Measurements from ENCODE around the gene APBB3. TPM values are rescaled to one million over a fixed set of nuclear protein-coding genes. Genes with fewer than 3 reads are reported as not detected.
"Not testable (repeated sequence)": the region's sequence is repeated elsewhere in the genome, so short reads cannot be mapped to it uniquely, and the experiment has no call there.

Gene APBB3
- total and polyA plus RNA-seq, 7 experiments from 2014 or later: 6.3 to 77.8 (median 61.6) TPM

DNA sequence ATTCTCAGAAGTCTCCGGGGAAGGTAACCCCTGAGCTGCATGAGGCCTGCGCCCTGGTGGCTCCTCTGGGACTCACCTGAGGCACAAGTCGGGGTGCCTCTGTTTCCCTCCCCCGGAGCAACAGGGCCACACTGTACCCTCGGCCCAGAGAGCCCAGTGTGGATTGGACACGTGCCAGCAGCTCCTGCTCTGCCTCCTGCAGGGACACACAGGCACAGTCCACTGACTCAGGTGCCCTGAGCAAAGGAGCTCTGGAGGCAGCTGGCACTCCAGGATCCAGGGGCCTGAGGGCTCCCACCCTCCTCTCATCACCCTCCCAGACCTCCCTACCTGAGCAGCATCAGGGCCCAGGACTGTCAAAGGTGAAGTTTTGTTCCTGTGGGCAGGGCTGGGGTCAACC lies 29.8 kb upstream of the APBB3 start:
- ChIA-PET POLR2A (no interaction called here), CTCF (no interaction called here)
- DNase-seq (no peak), ATAC-seq (no peak)
- no peak overlapping the region for H3K27ac Mint-ChIP-seq
- intact Hi-C loops (cut with micrococcal nuclease): no loop called here
- Histone ChIP-seq H3K4me1 (ENCODE audit: control insufficient read depth in 2 of 2, insufficient read depth in 2 of 2, low read length in 2 of 2) (no peaks in the 10 kb centered on the region), H3K27ac (ENCODE audit: low read depth, low read length) (no peak overlapping the region), H3K4me3 (ENCODE audit: low read length) (no peak overlapping the region), H3K27me3 (ENCODE audit: control insufficient read depth in 2 of 2, insufficient read depth in 2 of 2, low read length in 2 of 2) (no peaks in the 10 kb centered on the region), H3K36me3 (ENCODE audit: control insufficient read depth in 2 of 3, insufficient read depth in 3 of 3, low read length in 3 of 3) (no peaks in the 10 kb centered on the region), H3K9me3 (ENCODE audit: control insufficient read depth in 2 of 3, low read length in 3 of 3) (no peaks in the 10 kb centered on the region)
- no peaks in the 10 kb centered on the region for H3K36me3 Mint-ChIP-seq
- H3K4me3 Mint-ChIP-seq: no peak overlapping the region
- H3K27me3 Mint-ChIP-seq: peaks cover 0 to 6% (median 3%) of the 10 kb centered on the region in 5 donors
- H3K4me1 Mint-ChIP-seq: peaks cover 0 to 7% (median 0%) of the 10 kb centered on the region in 7 donors
- H3K9me3 Mint-ChIP-seq: peaks cover 0 to 2% (median 0%) of the 10 kb centered on the region in 11 donors

DNA sequence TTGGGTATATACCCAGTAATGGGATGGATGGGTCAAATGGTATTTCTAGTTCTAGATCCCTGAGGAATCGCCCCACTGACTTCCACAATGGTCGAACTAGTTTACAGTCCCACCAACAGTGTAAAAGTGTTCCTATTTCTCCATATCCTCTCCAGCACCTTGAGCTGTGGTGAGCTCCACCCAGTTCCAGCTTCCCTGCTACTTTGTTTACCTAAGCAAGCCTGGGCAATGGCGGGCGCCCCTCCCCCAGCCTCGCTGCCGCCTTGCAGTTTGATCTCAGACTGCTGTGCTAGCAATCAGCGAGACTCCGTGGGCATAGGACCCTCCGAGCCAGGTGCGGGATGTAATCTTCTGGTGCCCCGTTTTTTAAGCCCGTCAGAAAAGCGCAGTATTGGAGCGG lies 28.7 kb upstream of the APBB3 start:
- H3K9me3 ChIP-seq (ENCODE audit: control insufficient read depth in 2 of 3, low read length in 3 of 3); ATAC-seq; H3K36me3 Mint-ChIP-seq; H3K4me3 ChIP-seq (ENCODE audit: low read length); DNase-seq; H3K4me1 Mint-ChIP-seq; H3K27ac Mint-ChIP-seq; H3K27ac ChIP-seq (ENCODE audit: low read depth, low read length); H3K4me1 ChIP-seq (ENCODE audit: control insufficient read depth in 2 of 2, insufficient read depth in 2 of 2, low read length in 2 of 2); H3K36me3 ChIP-seq (ENCODE audit: control insufficient read depth in 2 of 3, insufficient read depth in 3 of 3, low read length in 3 of 3); H3K27me3 ChIP-seq (ENCODE audit: control insufficient read depth in 2 of 2, insufficient read depth in 2 of 2, low read length in 2 of 2); H3K9me3 Mint-ChIP-seq; POLR2A ChIA-PET; CTCF ChIA-PET; intact Hi-C loops (cut with micrococcal nuclease): not testable (repeated sequence)
- Mint-ChIP-seq H3K27me3 (peaks cover 0 to 10% (median 0%) of the 10 kb centered on the region in 5 donors), H3K4me3 (peak overlapping the region in 2 of 10 donors; percentile 33 to 45)

DNA sequence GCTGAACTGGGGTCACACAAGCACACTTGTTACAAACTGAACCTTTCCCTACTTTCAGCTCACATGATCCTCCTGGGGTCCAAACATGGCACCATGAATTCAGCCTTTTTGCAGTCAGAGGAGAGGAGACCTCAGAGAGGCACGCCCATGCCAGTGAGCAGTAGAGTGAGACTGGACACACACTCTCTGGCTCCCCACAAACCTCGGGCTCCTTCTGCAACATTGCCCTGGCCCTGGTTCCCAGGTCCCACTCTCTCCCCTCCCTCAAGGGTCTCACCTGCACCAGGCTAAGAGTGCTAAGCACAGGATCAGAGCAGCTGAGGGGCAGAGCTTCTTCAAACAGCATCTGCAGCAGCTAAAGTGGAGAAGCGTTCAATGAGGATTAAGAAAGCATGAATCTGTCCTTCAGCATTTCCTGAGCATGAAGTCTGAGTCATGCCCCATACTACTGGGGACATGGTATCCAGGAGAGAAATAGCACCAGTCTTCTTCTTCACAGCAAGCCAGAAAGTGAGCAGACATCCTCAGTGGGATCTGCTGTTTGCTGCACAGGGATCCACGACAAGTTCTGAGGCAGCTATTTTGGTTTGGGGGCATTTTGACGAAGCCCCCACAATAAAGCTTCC lies 27.5 kb upstream of the APBB3 start:
- no peaks in the 10 kb centered on the region for H3K27me3 ChIP-seq (ENCODE audit: control insufficient read depth in 2 of 2, insufficient read depth in 2 of 2, low read length in 2 of 2)
- ATAC-seq (peak; percentile 64), DNase-seq (no peak)
- no peak overlapping the region for H3K27ac ChIP-seq (ENCODE audit: low read depth, low read length)
- H3K36me3 Mint-ChIP-seq: no peaks in the 10 kb centered on the region
- no peak overlapping the region for H3K27ac Mint-ChIP-seq
- no peak overlapping the region for H3K4me3 ChIP-seq (ENCODE audit: low read length)
- CTCF ChIA-PET: no interaction called here
- POLR2A ChIA-PET: no interaction called here
- H3K36me3 ChIP-seq (ENCODE audit: control insufficient read depth in 2 of 3, insufficient read depth in 3 of 3, low read length in 3 of 3): no peaks in the 10 kb centered on the region
- H3K9me3 Mint-ChIP-seq: peaks cover 0 to 2% (median 0%) of the 10 kb centered on the region in 11 donors
- intact Hi-C loops (cut with micrococcal nuclease): no loop called here
- H3K27me3 Mint-ChIP-seq: peaks cover 0 to 8% (median 0%) of the 10 kb centered on the region in 5 donors
- H3K4me1 ChIP-seq (ENCODE audit: control insufficient read depth in 2 of 2, insufficient read depth in 2 of 2, low read length in 2 of 2): no peaks in the 10 kb centered on the region
- peaks cover 0 to 7% (median 0%) of the 10 kb centered on the region in 7 donors for H3K4me1 Mint-ChIP-seq
- H3K9me3 ChIP-seq (ENCODE audit: control insufficient read depth in 2 of 3, low read length in 3 of 3): no peaks in the 10 kb centered on the region
- no peak overlapping the region for H3K4me3 Mint-ChIP-seq

DNA sequence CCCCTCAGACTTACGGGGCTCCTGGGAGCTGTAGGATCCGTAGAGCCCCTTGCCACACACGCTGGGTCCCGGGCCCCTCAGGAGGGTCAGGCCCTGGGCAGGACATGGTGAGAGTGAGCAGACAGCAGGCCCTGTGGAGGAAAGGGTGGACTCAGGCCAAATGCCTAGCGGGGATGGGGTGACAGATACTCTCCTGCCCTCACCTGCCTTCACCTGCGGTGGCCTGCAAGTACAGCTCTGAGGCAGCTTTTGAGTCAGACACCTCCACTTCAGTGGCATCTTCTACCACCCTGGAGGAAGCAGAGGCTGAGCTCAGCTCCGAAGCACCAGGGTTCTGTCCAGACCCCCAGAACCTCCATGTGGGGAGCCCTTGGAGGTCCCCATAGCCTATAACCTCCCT lies 26.5 kb upstream of the APBB3 start:
- POLR2A ChIA-PET: no interaction called here
- CTCF ChIA-PET: no interaction called here
- peaks cover 0 to 7% (median 0%) of the 10 kb centered on the region in 7 donors for H3K4me1 Mint-ChIP-seq
- H3K9me3 Mint-ChIP-seq: peaks cover 0 to 2% (median 0%) of the 10 kb centered on the region in 11 donors
- intact Hi-C loops (cut with micrococcal nuclease): no loop called here
- H3K27me3 Mint-ChIP-seq: peaks cover 0 to 13% (median 0%) of the 10 kb centered on the region in 5 donors
- Histone ChIP-seq H3K9me3 (ENCODE audit: control insufficient read depth in 2 of 3, low read length in 3 of 3) (no peaks in the 10 kb centered on the region), H3K4me3 (ENCODE audit: low read length) (no peak overlapping the region), H3K4me1 (ENCODE audit: control insufficient read depth in 2 of 2, insufficient read depth in 2 of 2, low read length in 2 of 2) (no peaks in the 10 kb centered on the region), H3K27me3 (ENCODE audit: control insufficient read depth in 2 of 2, insufficient read depth in 2 of 2, low read length in 2 of 2) (no peaks in the 10 kb centered on the region), H3K27ac (ENCODE audit: low read depth, low read length) (no peak overlapping the region), H3K36me3 (ENCODE audit: control insufficient read depth in 2 of 3, insufficient read depth in 3 of 3, low read length in 3 of 3) (no peaks in the 10 kb centered on the region)
- no peaks in the 10 kb centered on the region for H3K36me3 Mint-ChIP-seq
- ATAC-seq (no peak), DNase-seq (no peak)
- H3K4me3 Mint-ChIP-seq: no peak overlapping the region
- H3K27ac Mint-ChIP-seq: peak overlapping the region in 1 of 9 donors; percentile 31

DNA sequence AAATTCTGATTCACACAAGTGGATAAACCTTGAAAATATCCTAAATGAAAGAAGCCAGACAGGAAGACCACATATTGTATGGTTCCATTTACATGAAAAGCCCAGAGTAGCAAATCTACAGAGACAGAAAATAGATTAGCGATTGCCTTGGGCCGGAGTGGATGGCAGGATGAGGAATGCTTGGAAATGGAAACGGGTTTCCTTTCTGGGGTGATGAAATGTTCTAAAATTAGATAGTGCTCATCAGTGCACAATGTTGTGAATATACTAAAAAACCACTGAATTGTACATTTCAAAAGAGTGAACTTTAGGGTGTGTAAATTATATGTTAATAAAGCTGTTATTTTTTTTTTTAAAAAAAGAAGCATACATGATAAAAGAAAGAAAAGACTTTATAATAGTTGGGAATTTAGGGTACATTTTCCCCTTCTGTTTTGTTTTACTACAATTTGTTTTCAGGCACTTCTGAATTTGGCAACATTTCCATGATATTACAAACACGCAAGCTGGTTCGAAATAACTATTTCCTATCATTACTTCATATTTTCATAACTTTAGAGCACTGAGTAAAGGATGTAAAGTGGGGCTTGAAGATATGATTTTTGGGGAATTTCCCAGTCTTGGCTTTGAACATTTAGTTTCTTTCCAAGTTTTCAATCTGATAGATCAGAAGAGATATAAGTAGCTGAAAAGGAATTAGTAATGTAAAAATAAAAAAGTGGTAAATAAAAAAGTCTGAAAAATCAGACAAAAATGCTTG lies 24.1 kb upstream of the APBB3 start:
- Histone ChIP-seq H3K4me3 (ENCODE audit: low read length) (no peak overlapping the region), H3K4me1 (ENCODE audit: control insufficient read depth in 2 of 2, insufficient read depth in 2 of 2, low read length in 2 of 2) (no peaks in the 10 kb centered on the region), H3K27ac (ENCODE audit: low read depth, low read length) (no peak overlapping the region), H3K9me3 (ENCODE audit: control insufficient read depth in 2 of 3, low read length in 3 of 3) (no peaks in the 10 kb centered on the region), H3K27me3 (ENCODE audit: control insufficient read depth in 2 of 2, insufficient read depth in 2 of 2, low read length in 2 of 2) (no peaks in the 10 kb centered on the region), H3K36me3 (ENCODE audit: control insufficient read depth in 2 of 3, insufficient read depth in 3 of 3, low read length in 3 of 3) (no peaks in the 10 kb centered on the region)
- no peak overlapping the region for H3K4me3 Mint-ChIP-seq
- intact Hi-C loops (cut with micrococcal nuclease): no loop called here
- H3K4me1 Mint-ChIP-seq: peaks cover 0 to 2% (median 0%) of the 10 kb centered on the region in 7 donors
- no peak overlapping the region for H3K27ac Mint-ChIP-seq
- H3K27me3 Mint-ChIP-seq: peaks cover 0 to 16% (median 4%) of the 10 kb centered on the region in 5 donors
- ChIA-PET CTCF (no interaction called here), POLR2A (interaction anchor here (0.9 kb wide), 1 partner anchor 24 kb away, joined by 3 read pairs; the partner anchor contains the start of gene APBB3)
- H3K36me3 Mint-ChIP-seq: no peaks in the 10 kb centered on the region
- ATAC-seq (no peak), DNase-seq (no peak)
- H3K9me3 Mint-ChIP-seq: peaks cover 0 to 6% (median 0%) of the 10 kb centered on the region in 11 donors

DNA sequence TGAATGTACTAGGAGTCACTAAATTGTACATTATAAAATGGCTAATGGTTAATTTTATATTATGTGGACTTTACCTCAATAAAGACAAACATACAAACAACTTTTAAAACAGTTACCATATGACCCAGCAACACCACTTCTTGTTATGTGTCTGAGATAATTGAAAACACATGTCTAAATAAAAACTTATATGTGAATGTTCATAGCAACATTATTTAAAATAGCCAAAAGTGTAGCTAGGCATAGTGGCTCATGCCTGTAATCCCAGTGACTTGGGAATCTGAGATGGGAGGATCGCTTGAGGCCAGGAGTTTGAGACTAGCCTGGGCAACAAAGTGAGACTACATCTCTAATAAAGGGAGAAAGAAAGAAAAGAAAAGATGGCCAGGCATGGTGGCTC lies 23.1 kb upstream of the APBB3 start:
- Mint-ChIP-seq H3K27ac (no peak overlapping the region), H3K9me3 (peaks cover 0 to 10% (median 3%) of the 10 kb centered on the region in 11 donors)

More for the DNA sequence above, 23.1 kb upstream of the APBB3 start:
- no peaks in the 10 kb centered on the region for H3K27me3 ChIP-seq (ENCODE audit: control insufficient read depth in 2 of 2, insufficient read depth in 2 of 2, low read length in 2 of 2)
- no peak overlapping the region for H3K27ac ChIP-seq (ENCODE audit: low read depth, low read length)
- peaks cover 0 to 26% (median 4%) of the 10 kb centered on the region in 5 donors for H3K27me3 Mint-ChIP-seq
- peaks cover 0 to 3% (median 0%) of the 10 kb centered on the region in 5 donors for H3K36me3 Mint-ChIP-seq
- ChIA-PET CTCF (no interaction called here), POLR2A (interaction anchor here (0.6 kb wide), 1 partner anchor 87 kb away, joined by 3 read pairs; no protein-coding TSS in a partner anchor)
- H3K4me1 Mint-ChIP-seq: peaks cover 0 to 2% (median 0%) of the 10 kb centered on the region in 7 donors
- DNase-seq (no peak), ATAC-seq (no peak)
- intact Hi-C loops (cut with micrococcal nuclease): no loop called here
- no peaks in the 10 kb centered on the region for H3K4me1 ChIP-seq (ENCODE audit: control insufficient read depth in 2 of 2, insufficient read depth in 2 of 2, low read length in 2 of 2)
- no peak overlapping the region for H3K4me3 ChIP-seq (ENCODE audit: low read length)
- H3K4me3 Mint-ChIP-seq: no peak overlapping the region
- no peaks in the 10 kb centered on the region for H3K9me3 ChIP-seq (ENCODE audit: control insufficient read depth in 2 of 3, low read length in 3 of 3)
- no peaks in the 10 kb centered on the region for H3K36me3 ChIP-seq (ENCODE audit: control insufficient read depth in 2 of 3, insufficient read depth in 3 of 3, low read length in 3 of 3)

Data from naive thymus-derived CD4-positive, alpha-beta T cell (primary cell).